Keratinocyte (primary cell): ENCODE data around the gene ATP5PF.

ENCODE experiments used
- CTCF ChIP-seq, 3 experiments: IDR thresholded peaks in 1 of 3; conservative IDR thresholded peaks in 1 of 3; optimal IDR thresholded peaks in 1 of 3; 2 replicates in 2 of 3; 3 replicates in 1 of 3; pipeline versions ENCODE3 to v1.5.1; 2011; ENCODE audit warnings: low read length in 3 of 3, mild to moderate bottlenecking in 3 of 3, moderate library complexity in 2 of 3, control low read depth in 1 of 3, inconsistent platforms in 1 of 3; ENCODE audit not compliant: insufficient read depth in 2 of 3; ENCODE audit errors: extremely low read depth in 1 of 3
- EZH2 ChIP-seq: IDR thresholded peaks from one replicate; pipeline ENCODE4 v1.6.1; 2012; ENCODE audit warnings: inconsistent platforms, mild to moderate bottlenecking, low read length, moderate library complexity

- no peak for TF ChIP-seq CTCF (optimal IDR thresholded peaks at IDR 0.05 in 1 of 3, IDR thresholded peaks at IDR 0.05 in 1 of 3, conservative IDR thresholded peaks at IDR 0.05 in 1 of 3; ENCODE audit: extremely low read depth in 1 of 3, insufficient read depth in 2 of 3, low read length in 3 of 3)
- no peak for TF ChIP-seq EZH2
These were observed 125 bp downstream of the ATP5PF start for GRCh38 chr21:25734654-25734903.
